Left lung (tissue), 10 donors: ENCODE data around the gene ALDH3B2. TPM values are rescaled to one million over a fixed set of nuclear protein-coding genes. Genes with fewer than 3 reads are reported as not detected.
"Not testable (repeated sequence)": the region's sequence is repeated elsewhere in the genome, so short reads cannot be mapped to it uniquely, and the experiment has no call there.

Experiments used
- ATAC-seq: fragments of 200-7000 bp; cut with Tn5 transposase; one replicate; pipeline ENCODE4 v1.9.1; 2020; ENCODE audit warnings: moderate library complexity
- DNase-seq, 4 donors: peaks; one replicate each; pipeline ENCODE4 v3.0.0-alpha.2; 2013 to 2020
- H3K27ac ChIP-seq, 2 donors: fragments of 200-600 bp; sonication (generic) in 1 of 2; one replicate each; pipeline versions ENCODE4 v1.5.0 to v1.8.0; 2020 to 2021
- H3K27me3 ChIP-seq, 2 donors: fragments of 200-600 bp; sonication (generic) in 1 of 2; one replicate each; pipeline versions ENCODE4 v1.5.0 to v1.8.0; 2020 to 2021
- H3K36me3 ChIP-seq, 2 donors: fragments of 200-600 bp; sonication (generic) in 1 of 2; one replicate each; pipeline versions ENCODE4 v1.5.0 to v1.8.0; 2020 to 2021
- H3K4me1 ChIP-seq, 2 donors: fragments of 200-600 bp; one replicate each; pipeline ENCODE4 v1.8.0; 2021
- H3K4me3 ChIP-seq, 2 donors: fragments of 200-600 bp; sonication (generic) in 1 of 2; one replicate each; pipeline versions ENCODE4 v1.5.0 to v1.8.0; 2020 to 2021; ENCODE audit warnings: mild to moderate bottlenecking in 1 of 2
- H3K9me3 ChIP-seq, 2 donors: fragments of 200-600 bp; sonication (generic) in 1 of 2; one replicate each; pipeline versions ENCODE4 v1.5.0 to v1.8.0; 2020 to 2021
- CTCF ChIP-seq, 2 donors: fragments of 200-600 bp; sonication (generic) in 1 of 2; IDR thresholded peaks; one replicate each; pipeline versions ENCODE4 v1.5.0 to v1.8.0; 2021; ENCODE audit warnings: antibody characterized with exemption in 2 of 2
- intact Hi-C, 2 donors: fragments of 100-400 bp; cut with DNase I; formaldehyde crosslinking; loops; one replicate each; pipeline versions ENCODE4 v1.11.2 to v1.14.2; 2022
- polyA plus RNA-seq, 6 donors: library from polyadenylated mRNA; unstranded; fragments of 120-200 nt; gene quantifications; one replicate each; pipeline ENCODE4 v1.2.1, GENCODE V29; 2013; ENCODE audit not compliant: insufficient read length in 6 of 6
- total RNA-seq, 2 donors: library from RNA; stranded (reverse); fragmentation: NEBNext Ultra II Directional; extraction: Animal tissue kit (Norgen Biotek cat#: 25700); gene quantifications; one replicate each; pipeline ENCODE4 v1.2.1, GENCODE V29; 2021
- donor health status: DM: no; HTN: yes; CAD: no.
- donor health status: DM: no; HTN: no; CAD: no.

ALDH3B2 gene
- total and polyA plus RNA-seq, 8 donors: 0.79 to 1.7 (median 0.98) TPM

- TF ChIP-seq CTCF (IDR thresholded peaks at IDR 0.05): no peak
- DNase-seq: no peak
- no peaks in the 10 kb centered on the region for H3K9me3 ChIP-seq
- H3K27me3 ChIP-seq: no peaks in the 10 kb centered on the region
- no peak overlapping the region for H3K4me3 ChIP-seq
- H3K36me3 ChIP-seq: no peaks in the 10 kb centered on the region
- H3K4me1 ChIP-seq: no peaks in the 10 kb centered on the region
- intact Hi-C loops: no loop called here
- no peak overlapping the region for H3K27ac ChIP-seq
- ATAC-seq: no peak
Observed at GRCh38 chr11:67662835-67663531, 11.4 kb downstream of the ALDH3B2 start.

GRCh38 chr11:67662142-67662834 lies 12.1 kb downstream of the ALDH3B2 start:
- H3K9me3 ChIP-seq: no peaks in the 10 kb centered on the region
- H3K4me1 ChIP-seq: no peaks in the 10 kb centered on the region
- H3K27me3 ChIP-seq: no peaks in the 10 kb centered on the region
- TF ChIP-seq CTCF (IDR thresholded peaks at IDR 0.05): no peak
- intact Hi-C loops: no loop called here
- DNase-seq (no peak), ATAC-seq (no peak)
- no peak overlapping the region for H3K4me3 ChIP-seq
- no peak overlapping the region for H3K27ac ChIP-seq
- H3K36me3 ChIP-seq: no peaks in the 10 kb centered on the region

- H3K4me3 ChIP-seq, H3K4me1 ChIP-seq, H3K27ac ChIP-seq, intact Hi-C loops, DNase-seq, H3K27me3 ChIP-seq, ATAC-seq, H3K36me3 ChIP-seq: not testable (repeated sequence)
- peaks cover 0 to 12% of the 10 kb centered on the region in 2 donors for H3K9me3 ChIP-seq
Observed at GRCh38 chr11:67660752-67661151, 13.7 kb downstream of the ALDH3B2 start.

- DNase-seq: peak in 1 of 4 donors; percentile 2
- H3K36me3 ChIP-seq, intact Hi-C loops, ATAC-seq, H3K4me3 ChIP-seq, H3K27me3 ChIP-seq, H3K27ac ChIP-seq, H3K4me1 ChIP-seq: not testable (repeated sequence)
- TF ChIP-seq CTCF (IDR thresholded peaks at IDR 0.05): peak in 1 of 2 donors; percentile 26
- peaks cover 0 to 14% of the 10 kb centered on the region in 2 donors for H3K9me3 ChIP-seq
Observed at GRCh38 chr11:67659651-67660165, 14.7 kb downstream of the ALDH3B2 start.

GRCh38 chr11:67657300-67657699 lies 17.1 kb downstream of the ALDH3B2 start:
- no peak for DNase-seq
- H3K36me3 ChIP-seq: no peaks in the 10 kb centered on the region
- H3K4me3 ChIP-seq: no peak overlapping the region
- H3K4me1 ChIP-seq: no peaks in the 10 kb centered on the region
- TF ChIP-seq CTCF (IDR thresholded peaks at IDR 0.05): no peak
- no peak overlapping the region for H3K27ac ChIP-seq
- peaks cover 0 to 14% of the 10 kb centered on the region in 2 donors for H3K9me3 ChIP-seq
- H3K27me3 ChIP-seq: no peaks in the 10 kb centered on the region
- ATAC-seq: no peak
- intact Hi-C loops: no loop called here
